HepG2 (cell line): ENCODE results near the gene ANO2. TPM values are rescaled to one million over a fixed set of nuclear protein-coding genes. Genes with fewer than 3 reads are reported as not detected.

Experiments
- ATAC-seq: fragments of 200-7000 bp; cut with Tn5 transposase; 3 replicates; pipeline ENCODE4 v1.9.1; 2020; ENCODE audit warnings: mild to moderate bottlenecking, moderate library complexity
- BruUV-seq: library from RNA; stranded (reverse); fragments of 400-500 nt; replicated peaks from 2 replicates; lab custom pipeline; 2021; lab: Mats Ljungman, UMichigan
- CTCF ChIA-PET: fragments of 300-600 bp; formaldehyde crosslinking; extraction: SDS; loops from one replicate; lab custom pipeline; 2021; ENCODE audit warnings: low total read pairs, inconsistent platforms, low intra/inter-chr PET ratio; lab: Yijun Ruan, JAX
- POLR2A ChIA-PET: fragments of 350-600 bp; sonication (Branson Sonifier 250); formaldehyde crosslinking; loops from one replicate; lab custom pipeline; 2020; ENCODE audit warnings: antibody characterized with exemption, inconsistent platforms; lab: Yijun Ruan, JAX
- DNase-seq: peaks from one replicate; pipeline ENCODE4 v3.0.0-alpha.2; 2015; ENCODE audit warnings: low spot score
- FAIRE-seq: peaks from 3 replicates; lab custom pipeline; 2011; peaks lifted over from hg19 to GRCh38; lab: Jason Lieb, UNC
- H2AFZ ChIP-seq: one replicate; pipeline ENCODE4 v1.6.1; 2011; ENCODE audit warnings: low read length, inconsistent platforms
- H3K27ac ChIP-seq: fragments of 300-600 bp; 3 replicates; pipeline ENCODE4 v1.8.0; 2011; ENCODE audit warnings: mixed run types, mild to moderate bottlenecking, mixed read lengths, low read length, inconsistent platforms; ENCODE audit not compliant: insufficient read depth; ENCODE audit errors: extremely low read length
- H3K27me3 ChIP-seq, 2 experiments: fragments of 200-600 bp in 1 of 2; 2 replicates in 1 of 2; 3 replicates in 1 of 2; pipeline versions ENCODE4 v1.6.0 to v1.8.0; 2011; ENCODE audit warnings: low read length in 2 of 2, mild to moderate bottlenecking in 2 of 2, moderate library complexity in 2 of 2, inconsistent platforms in 1 of 2; ENCODE audit not compliant: insufficient read depth in 2 of 2, control insufficient read depth in 1 of 2
- H3K36me3 ChIP-seq, 2 experiments: fragments of 200-600 bp in 1 of 2; replicated peaks in 1 of 2; 2 replicates in 1 of 2; 3 replicates in 1 of 2; pipeline versions ENCODE4 v1.5.1 to v1.8.0; 2011; ENCODE audit warnings: low read length in 2 of 2, inconsistent platforms in 1 of 2; ENCODE audit not compliant: insufficient read depth in 2 of 2, control insufficient read depth in 1 of 2
- H3K4me1 ChIP-seq: 2 replicates; pipeline ENCODE4 v1.5.1; 2012; ENCODE audit warnings: low read length, inconsistent platforms; ENCODE audit not compliant: insufficient read depth
- H3K4me2 ChIP-seq: 2 replicates; pipeline ENCODE4 v1.6.0; 2011; ENCODE audit warnings: low read depth, low read length, inconsistent platforms
- H3K4me3 ChIP-seq, 3 experiments: fragments of 200-600 bp in 1 of 3; sonication (generic), shearing (Covaris generic) in 1 of 3; replicated peaks in 1 of 3; 2 replicates each; pipeline ENCODE4 v1.5.1; 2011 to 2016; ENCODE audit warnings: low read length in 3 of 3, inconsistent platforms in 2 of 3, low read depth in 2 of 3, mild to moderate bottlenecking in 2 of 3, control low read depth in 1 of 3, mixed read lengths in 1 of 3; ENCODE audit not compliant: insufficient read depth in 1 of 3
- H3K79me2 ChIP-seq: one replicate; pipeline ENCODE4 v1.6.1; 2011; ENCODE audit warnings: low read length, inconsistent platforms; ENCODE audit not compliant: insufficient read depth
- H3K9ac ChIP-seq: 2 replicates; pipeline ENCODE4 v1.6.0; 2011; ENCODE audit warnings: mild to moderate bottlenecking, low read depth, low read length, inconsistent platforms; ENCODE audit not compliant: insufficient read depth
- H3K9me3 ChIP-seq: 2 replicates; pipeline ENCODE4 v1.5.1; 2012; ENCODE audit warnings: mild to moderate bottlenecking, low read length
- H4K20me1 ChIP-seq: 2 replicates; pipeline ENCODE4 v1.6.0; 2011; ENCODE audit warnings: inconsistent platforms, mild to moderate bottlenecking, low read length, moderate library complexity; ENCODE audit not compliant: insufficient read depth
- DNMT3B ChIP-seq: conservative IDR thresholded peaks from 2 replicates; pipeline ENCODE4 v1.6.1; 2016; ENCODE audit warnings: missing biosample characterization, control low read depth
- HOXA9 ChIP-seq: sonication (generic); formaldehyde crosslinking; IDR thresholded peaks from 2 replicates; pipeline ENCODE4 v1.8.1; 2022; ENCODE audit warnings: missing genetic modification reagents, mild to moderate bottlenecking, moderate library complexity, borderline replicate concordance
- PRMT3 ChIP-seq: sonication (generic); formaldehyde crosslinking; IDR thresholded peaks from 2 replicates; pipeline ENCODE4 v1.8.1; 2022; ENCODE audit warnings: low read depth, mild to moderate bottlenecking, moderate library complexity, missing genetic modification reagents, borderline replicate concordance
- RAD21 ChIP-seq: fragments of 450-650 bp; formaldehyde crosslinking; IDR thresholded peaks from 2 replicates; pipeline ENCODE4 v1.5.0; 2020; ENCODE audit warnings: mild to moderate bottlenecking
- RARG ChIP-seq: sonication (generic); formaldehyde crosslinking; IDR thresholded peaks from 2 replicates; pipeline ENCODE4 v1.4.0; 2020; ENCODE audit warnings: low read depth, mild to moderate bottlenecking, missing genetic modification reagents
- ZNF224 ChIP-seq: sonication (generic); formaldehyde crosslinking; IDR thresholded peaks from 2 replicates; pipeline ENCODE4 v1.5.0; 2020; ENCODE audit warnings: mild to moderate bottlenecking, missing genetic modification reagents
- ZNF782 ChIP-seq: sonication (generic); formaldehyde crosslinking; IDR thresholded peaks from 2 replicates; pipeline ENCODE4 v1.4.0; 2020; ENCODE audit warnings: missing genetic modification reagents, mild to moderate bottlenecking, borderline replicate concordance
- ZNF841 ChIP-seq: sonication (generic); formaldehyde crosslinking; IDR thresholded peaks from 2 replicates; pipeline ENCODE4 v1.8.1; 2023; ENCODE audit warnings: missing genetic modification reagents, borderline replicate concordance
- in situ Hi-C: cut with HindIII; loops from 2 replicates; pipeline ENCODE4 v1.10.0; 2017; ENCODE audit warnings: low pct_unique_long_range_greater_than_20kb; ENCODE audit not compliant: extremely low pct_ligation_motif_present
- intact Hi-C: fragments of 100-400 bp; cut with micrococcal nuclease; formaldehyde crosslinking; loops from one replicate; pipeline ENCODE4 v1.10.0; 2022; ENCODE audit not compliant: unreplicated experiment
- polyA plus RNA-seq, 8 experiments: library from polyadenylated mRNA; depleted of rRNA in 3 of 8; stranded (reverse) in 7 of 8; unstranded in 1 of 8; fragments of >200 nt; fragmentation: Illumina TruSeq in 4 of 8; extraction: Trizol in 4 of 8; gene quantifications; 2 replicates each; pipeline versions ENCODE4 v1.2.1 to v1.2.3, GENCODE V29; 2011 to 2016; ENCODE audit warnings: low read depth in 4 of 8, missing spikeins in 1 of 8, mixed read lengths in 1 of 8; ENCODE audit not compliant: insufficient read depth in 1 of 8
- total RNA-seq, 5 experiments: library from RNA; depleted of rRNA; stranded (reverse); fragments of >200 nt; fragmentation: Illumina TruSeq; extraction: Trizol; gene quantifications; 2 replicates each; pipeline ENCODE4 v1.2.3, GENCODE V29; 2016; ENCODE audit warnings: low read depth in 1 of 5
- TF ChIP-seq, protein P1 (sequence below): sonication (generic); formaldehyde crosslinking; IDR thresholded peaks from 2 replicates; pipeline ENCODE4 v1.4.0; 2020; ENCODE audit warnings: missing genetic modification reagents, borderline replicate concordance

ANO2 gene
- total and polyA plus RNA-seq, 2 of the 13 experiments (the other 11 are each of a cell fraction or from before 2014, with no cell fraction given) = 0.18 TPM; not detected in 1

DNA sequence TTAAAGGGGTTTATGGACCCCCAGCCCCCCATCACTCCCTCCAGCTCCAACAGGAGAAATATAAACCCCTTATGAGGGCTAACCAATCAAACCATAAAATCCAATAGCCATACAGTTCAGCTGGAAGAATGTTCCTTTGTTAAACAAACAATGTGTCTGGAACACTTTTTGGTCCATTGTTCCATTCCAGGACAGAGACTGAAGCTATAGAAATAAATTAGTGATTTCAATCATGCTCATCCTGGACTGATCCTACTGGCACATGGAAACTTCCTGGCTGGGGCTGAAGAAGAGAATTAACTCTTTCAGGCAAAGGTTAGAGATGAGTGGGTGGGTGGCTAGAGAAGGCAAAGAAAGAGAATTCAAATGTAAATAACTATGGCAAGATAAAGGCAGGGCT lies 63.4 kb downstream of the ANO2 start:
- H2AFZ ChIP-seq = no peak overlapping the region
- no peak overlapping the region for H3K4me2 ChIP-seq
- POLR2A ChIA-PET = no interaction called here
- H3K9ac ChIP-seq = no peak overlapping the region
- no peaks in the 10 kb centered on the region for H3K79me2 ChIP-seq
- no peaks in the 10 kb centered on the region; a peak in 2 of 5 replicates for H3K27me3 ChIP-seq
- no peak overlapping the region for H3K4me3 ChIP-seq
- intact Hi-C loops = no loop called here
- in situ Hi-C loops = no loop called here
- no peaks in the 10 kb centered on the region for H3K36me3 ChIP-seq
- no peak overlapping the region for H3K27ac ChIP-seq
- CTCF ChIA-PET = no interaction called here
- DNase-seq (no peak), ATAC-seq (no peak), FAIRE-seq (no peak)
- H3K9me3 ChIP-seq = no peaks in the 10 kb centered on the region
- BruUV-seq = no TSS peak
- no peaks in the 10 kb centered on the region for H4K20me1 ChIP-seq
- no peaks in the 10 kb centered on the region for H3K4me1 ChIP-seq
- no peak for TF ChIP-seq RAD21
- TF ChIP-seq ZNF841 = no peak
- TF ChIP-seq ZNF224 (CRISPR knock-in tag) = no peak
- no peak for TF ChIP-seq DNMT3B (CRISPR knock-in tag)
- no peak for TF ChIP-seq RARG
- no peak for TF ChIP-seq HOXA9 (CRISPR knock-in tag)
- TF ChIP-seq PRMT3 (CRISPR knock-in tag) = no peak
- no peak for TF ChIP-seq ZNF782 (CRISPR knock-in tag)
- TF ChIP-seq, protein P1, sequence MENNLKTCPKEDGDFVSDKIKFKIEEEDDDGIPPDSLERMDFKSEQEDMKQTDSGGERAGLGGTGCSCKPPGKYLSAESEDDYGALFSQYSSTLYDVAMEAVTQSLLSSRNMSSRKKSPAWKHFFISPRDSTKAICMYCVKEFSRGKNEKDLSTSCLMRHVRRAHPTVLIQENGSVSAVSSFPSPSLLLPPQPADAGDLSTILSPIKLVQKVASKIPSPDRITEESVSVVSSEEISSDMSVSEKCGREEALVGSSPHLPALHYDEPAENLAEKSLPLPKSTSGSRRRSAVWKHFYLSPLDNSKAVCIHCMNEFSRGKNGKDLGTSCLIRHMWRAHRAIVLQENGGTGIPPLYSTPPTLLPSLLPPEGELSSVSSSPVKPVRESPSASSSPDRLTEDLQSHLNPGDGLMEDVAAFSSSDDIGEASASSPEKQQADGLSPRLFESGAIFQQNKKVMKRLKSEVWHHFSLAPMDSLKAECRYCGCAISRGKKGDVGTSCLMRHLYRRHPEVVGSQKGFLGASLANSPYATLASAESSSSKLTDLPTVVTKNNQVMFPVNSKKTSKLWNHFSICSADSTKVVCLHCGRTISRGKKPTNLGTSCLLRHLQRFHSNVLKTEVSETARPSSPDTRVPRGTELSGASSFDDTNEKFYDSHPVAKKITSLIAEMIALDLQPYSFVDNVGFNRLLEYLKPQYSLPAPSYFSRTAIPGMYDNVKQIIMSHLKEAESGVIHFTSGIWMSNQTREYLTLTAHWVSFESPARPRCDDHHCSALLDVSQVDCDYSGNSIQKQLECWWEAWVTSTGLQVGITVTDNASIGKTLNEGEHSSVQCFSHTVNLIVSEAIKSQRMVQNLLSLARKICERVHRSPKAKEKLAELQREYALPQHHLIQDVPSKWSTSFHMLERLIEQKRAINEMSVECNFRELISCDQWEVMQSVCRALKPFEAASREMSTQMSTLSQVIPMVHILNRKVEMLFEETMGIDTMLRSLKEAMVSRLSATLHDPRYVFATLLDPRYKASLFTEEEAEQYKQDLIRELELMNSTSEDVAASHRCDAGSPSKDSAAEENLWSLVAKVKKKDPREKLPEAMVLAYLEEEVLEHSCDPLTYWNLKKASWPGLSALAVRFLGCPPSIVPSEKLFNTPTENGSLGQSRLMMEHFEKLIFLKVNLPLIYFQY (CRISPR knock-in tag) = no peak
